ENCODE measurements around the gene XRCC5. TPM values are rescaled to one million over a fixed set of nuclear protein-coding genes. Genes with fewer than 3 reads are reported as not detected.

The XRCC5 gene
- total RNA-seq, 3 donors from 2014 or later = 134 to 227 (median 188) TPM

DNA sequence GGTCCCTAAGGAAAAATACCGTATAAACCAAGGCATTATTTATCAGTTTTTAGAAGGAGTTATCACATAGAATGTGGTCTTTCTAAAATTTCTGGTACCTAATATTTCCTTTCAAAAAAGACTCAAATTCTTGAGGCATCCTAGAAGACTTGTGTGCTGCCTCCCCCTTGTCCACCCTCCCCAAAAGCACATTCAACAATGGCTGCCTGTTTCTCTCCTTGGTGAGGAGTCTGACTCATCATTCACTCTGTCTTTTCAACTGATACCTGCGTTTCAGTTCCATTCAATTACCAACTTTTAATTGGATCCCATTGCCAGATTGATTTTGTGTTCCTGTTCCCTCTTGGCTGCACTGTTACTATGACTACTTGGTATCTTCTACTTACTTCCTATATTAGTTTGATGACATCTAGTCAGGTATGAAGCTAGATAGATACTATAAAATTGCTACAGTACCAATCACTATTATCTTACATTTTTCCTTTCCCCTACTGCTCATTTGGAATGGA is 72.9 kb downstream of the XRCC5 start:
- Histone ChIP-seq H3K4me3 (no peak overlapping the region), H3K4me1 (no peaks in the 10 kb centered on the region), H3K27me3 (no peaks in the 10 kb centered on the region), H3K27ac (no peak overlapping the region), H3K36me3 (no peaks in the 10 kb centered on the region), H3K9me3 (no peaks in the 10 kb centered on the region)
- intact Hi-C loops (cut with DNase I; ENCODE audit: low total_unique reads) = no loop called here
- DNase-seq (ENCODE audit: low spot score in 2 of 2) = no peak
- no peak for TF ChIP-seq POLR2A (IDR thresholded peaks at IDR 0.05)
- TF ChIP-seq, protein P1, sequence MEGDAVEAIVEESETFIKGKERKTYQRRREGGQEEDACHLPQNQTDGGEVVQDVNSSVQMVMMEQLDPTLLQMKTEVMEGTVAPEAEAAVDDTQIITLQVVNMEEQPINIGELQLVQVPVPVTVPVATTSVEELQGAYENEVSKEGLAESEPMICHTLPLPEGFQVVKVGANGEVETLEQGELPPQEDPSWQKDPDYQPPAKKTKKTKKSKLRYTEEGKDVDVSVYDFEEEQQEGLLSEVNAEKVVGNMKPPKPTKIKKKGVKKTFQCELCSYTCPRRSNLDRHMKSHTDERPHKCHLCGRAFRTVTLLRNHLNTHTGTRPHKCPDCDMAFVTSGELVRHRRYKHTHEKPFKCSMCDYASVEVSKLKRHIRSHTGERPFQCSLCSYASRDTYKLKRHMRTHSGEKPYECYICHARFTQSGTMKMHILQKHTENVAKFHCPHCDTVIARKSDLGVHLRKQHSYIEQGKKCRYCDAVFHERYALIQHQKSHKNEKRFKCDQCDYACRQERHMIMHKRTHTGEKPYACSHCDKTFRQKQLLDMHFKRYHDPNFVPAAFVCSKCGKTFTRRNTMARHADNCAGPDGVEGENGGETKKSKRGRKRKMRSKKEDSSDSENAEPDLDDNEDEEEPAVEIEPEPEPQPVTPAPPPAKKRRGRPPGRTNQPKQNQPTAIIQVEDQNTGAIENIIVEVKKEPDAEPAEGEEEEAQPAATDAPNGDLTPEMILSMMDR (IDR thresholded peaks at IDR 0.05) = no peak
- TF ChIP-seq POLR2AphosphoS5 (IDR thresholded peaks at IDR 0.05) = no peak

DNA sequence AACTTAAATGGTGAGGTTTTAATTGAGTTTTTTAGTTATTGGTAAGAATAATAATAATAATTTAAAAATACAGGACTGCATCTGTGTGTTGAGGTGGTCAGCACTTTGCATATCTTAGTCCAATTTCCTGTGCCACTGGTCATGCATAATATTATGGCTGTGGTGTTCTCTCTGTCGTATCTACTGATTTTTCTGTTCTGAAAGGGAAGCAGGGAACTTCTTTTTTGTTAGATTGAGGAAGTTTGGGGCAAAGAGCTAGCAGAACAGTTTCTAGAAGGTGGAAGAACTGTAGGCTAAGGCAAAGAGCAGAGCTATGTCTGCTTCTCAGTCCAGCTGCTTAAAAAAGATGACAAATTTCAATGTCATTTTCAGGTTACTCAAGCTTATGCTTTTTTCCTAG is 74.3 kb downstream of the XRCC5 start:
- no peak overlapping the region for H3K27ac ChIP-seq
- TF ChIP-seq, protein P1 (IDR thresholded peaks at IDR 0.05) = no peak
- TF ChIP-seq POLR2A (IDR thresholded peaks at IDR 0.05) (no peak), POLR2AphosphoS5 (IDR thresholded peaks at IDR 0.05) (no peak)
- no peak for DNase-seq (ENCODE audit: low spot score in 2 of 2)
- no peaks in the 10 kb centered on the region for H3K36me3 ChIP-seq
- H3K9me3 ChIP-seq = no peaks in the 10 kb centered on the region
- no peak overlapping the region for H3K4me3 ChIP-seq
- H3K4me1 ChIP-seq = peaks cover 0 to 4% of the 10 kb centered on the region in 2 donors
- intact Hi-C loops (cut with DNase I; ENCODE audit: low total_unique reads) = no loop called here
- no peaks in the 10 kb centered on the region for H3K27me3 ChIP-seq

DNA sequence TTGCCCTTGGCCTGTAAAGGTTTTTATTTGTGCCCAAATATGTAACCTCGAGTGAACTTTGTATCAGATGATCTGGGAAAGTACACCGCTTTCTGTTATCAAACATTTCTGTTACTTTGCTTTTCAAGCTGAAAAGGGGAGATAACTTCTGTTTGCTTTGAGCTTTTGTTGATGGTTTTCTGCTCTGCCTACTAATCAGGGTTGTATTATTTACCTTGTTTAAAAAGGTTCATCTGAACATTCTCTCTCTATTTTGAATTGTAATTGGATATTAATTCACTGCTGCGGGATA is 79.4 kb downstream of the XRCC5 start:
- DNase-seq (ENCODE audit: low spot score in 2 of 2) = no peak
- intact Hi-C loops (cut with DNase I; ENCODE audit: low total_unique reads) = no loop called here
- Histone ChIP-seq H3K27me3 (no peaks in the 10 kb centered on the region), H3K9me3 (no peaks in the 10 kb centered on the region), H3K4me3 (no peak overlapping the region), H3K27ac (peak overlapping the region in 1 of 2 donors; percentile 46), H3K4me1 (peaks cover 0 to 4% of the 10 kb centered on the region in 2 donors), H3K36me3 (no peaks in the 10 kb centered on the region)
- TF ChIP-seq, protein P1 (IDR thresholded peaks at IDR 0.05) = no peak

- TF ChIP-seq POLR2AphosphoS5 (IDR thresholded peaks at IDR 0.05) = no peak
- TF ChIP-seq, protein P1 (IDR thresholded peaks at IDR 0.05) = no peak
- TF ChIP-seq POLR2A (IDR thresholded peaks at IDR 0.05) = no peak
- H3K4me3 ChIP-seq = no peak overlapping the region
- H3K27ac ChIP-seq = peak overlapping the region; percentile 27 to 46
Measured at GRCh38 chr2:216188956-216189355, 79.8 kb downstream of the XRCC5 start.

GRCh38 chr2:216189410-216189809 is 80.3 kb downstream of the XRCC5 start:
- Histone ChIP-seq H3K4me1 (peaks cover 0 to 4% of the 10 kb centered on the region in 2 donors), H3K36me3 (no peaks in the 10 kb centered on the region), H3K27me3 (no peaks in the 10 kb centered on the region), H3K4me3 (no peak overlapping the region), H3K9me3 (no peaks in the 10 kb centered on the region), H3K27ac (peak overlapping the region; percentile 27 to 46)
- TF ChIP-seq POLR2AphosphoS5 (IDR thresholded peaks at IDR 0.05) (no peak), POLR2A (IDR thresholded peaks at IDR 0.05) (no peak)
- TF ChIP-seq, protein P1 (IDR thresholded peaks at IDR 0.05) = no peak
- no peak for DNase-seq (ENCODE audit: low spot score in 2 of 2)
- intact Hi-C loops (cut with DNase I; ENCODE audit: low total_unique reads) = no loop called here

More at GRCh38 chr2:216188956-216189355, 79.8 kb downstream of the XRCC5 start:
- Histone ChIP-seq H3K27me3 (no peaks in the 10 kb centered on the region), H3K9me3 (no peaks in the 10 kb centered on the region), H3K36me3 (no peaks in the 10 kb centered on the region), H3K4me1 (peaks cover 0 to 4% of the 10 kb centered on the region in 2 donors)
- intact Hi-C loops (cut with DNase I; ENCODE audit: low total_unique reads) = no loop called here
- no peak for DNase-seq (ENCODE audit: low spot score in 2 of 2)
